B cell (primary cell): ENCODE results near the gene GRK5.

ENCODE experiments used
- CTCF ChIP-seq: fragments of 200-600 bp; IDR thresholded peaks from one replicate; pipeline ENCODE4 v1.8.0; 2022; ENCODE audit warnings: antibody characterized with exemption, mild to moderate bottlenecking
- EZH2 ChIP-seq: IDR thresholded peaks from 2 replicates; pipeline ENCODE4 v1.6.1; 2012; ENCODE audit warnings: borderline replicate concordance, low read depth, mild to moderate bottlenecking, moderate library complexity, low read length; ENCODE audit not compliant: insufficient read depth, poor library complexity, severe bottlenecking

GRCh38 chr10:119495021-119495505 is 287.7 kb downstream of the GRK5 start:
- TF ChIP-seq CTCF (no peak), EZH2 (no peak)
